ENCODE results near the gene FUZ.

- TF ChIP-seq POLR2A (IDR thresholded peaks at IDR 0.05) (no peak), POLR2AphosphoS5 (IDR thresholded peaks at IDR 0.05) (no peak), CTCF (IDR thresholded peaks at IDR 0.05 in 8 of 11, conservative IDR thresholded peaks at IDR 0.05 in 3 of 11) (no peak)
Observed at GRCh38 chr19:49831592-49831991, 18.5 kb upstream of the FUZ start.
